ENCODE measurements around the gene FRMD4A. TPM values are rescaled to one million over a fixed set of nuclear protein-coding genes. Genes with fewer than 3 reads are reported as not detected.

The FRMD4A gene
- polyA plus RNA-seq, 5 donors: 48.9 to 60.9 (median 53.0) TPM

DNA sequence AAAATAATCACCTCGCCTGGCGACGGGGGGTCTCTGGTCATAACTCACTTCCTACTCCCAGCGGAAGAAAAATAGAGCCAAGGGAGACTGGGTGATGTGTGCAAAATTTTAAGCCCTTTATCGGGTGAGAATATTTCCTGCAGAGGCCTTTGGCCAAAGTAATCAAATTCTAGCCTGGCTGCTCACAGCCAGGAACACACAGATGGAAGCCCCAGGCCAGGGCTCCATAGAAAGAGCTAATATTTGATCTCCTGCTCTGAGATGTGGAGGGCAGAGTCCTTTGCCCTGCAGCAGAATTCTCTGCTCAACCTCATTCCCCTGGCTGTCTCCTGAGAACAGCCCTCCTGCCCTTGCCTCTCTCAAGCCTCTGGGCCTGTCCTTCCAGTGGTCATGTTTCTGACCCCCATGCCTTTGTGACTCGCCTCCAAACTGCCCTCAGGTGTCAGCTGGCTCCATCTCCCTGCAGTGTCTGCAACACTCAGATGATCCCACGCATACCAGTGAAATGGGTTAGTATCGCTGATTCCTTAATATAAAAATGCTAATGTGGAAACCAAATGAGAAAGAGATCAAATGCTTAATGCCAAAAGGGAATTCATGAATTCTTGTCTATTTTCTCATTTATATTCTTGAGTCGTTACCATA lies 34.5 kb downstream of the FRMD4A start:
- no peak for DNase-seq

GRCh38 chr10:14294347-14295059 lies 36.2 kb downstream of the FRMD4A start:
- DNase-seq: no peak

DNA sequence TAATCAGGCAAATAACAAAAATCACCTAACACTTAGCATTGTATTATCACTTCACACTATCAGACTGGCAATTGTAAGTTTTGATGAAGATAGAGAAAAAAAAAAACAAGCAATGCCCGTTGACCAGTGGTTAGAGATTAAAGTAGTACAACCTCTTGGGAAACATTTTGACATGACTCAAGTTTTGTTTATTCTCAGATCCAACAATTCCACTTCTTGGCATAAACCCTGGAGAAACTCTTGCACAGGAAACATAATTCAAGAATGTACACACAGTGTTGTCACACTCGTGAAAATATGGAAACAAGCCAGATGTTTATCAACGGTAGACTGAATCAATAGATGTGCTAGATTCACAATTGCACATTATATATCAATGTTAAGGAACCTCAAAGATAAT lies 37.2 kb downstream of the FRMD4A start:
- no peak for DNase-seq

DNA sequence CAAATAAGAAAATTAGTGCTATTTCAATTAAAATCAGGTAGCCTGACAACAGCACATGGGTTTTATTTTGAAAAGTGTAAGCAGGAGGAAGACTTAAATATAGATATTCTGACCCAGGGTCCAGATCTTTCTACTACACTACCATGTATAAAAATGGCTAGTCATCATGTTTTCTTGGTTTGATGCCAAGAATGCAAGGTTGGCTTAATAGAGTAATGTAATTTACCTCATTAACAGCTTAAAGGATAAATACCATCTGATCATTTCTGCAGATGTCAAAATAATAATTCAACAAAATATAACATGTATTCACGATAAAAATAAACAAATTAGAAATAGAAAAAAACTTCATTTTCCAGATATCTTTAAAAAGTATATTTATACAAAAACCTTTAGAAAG lies 39.4 kb downstream of the FRMD4A start:
- DNase-seq: no peak

DNA sequence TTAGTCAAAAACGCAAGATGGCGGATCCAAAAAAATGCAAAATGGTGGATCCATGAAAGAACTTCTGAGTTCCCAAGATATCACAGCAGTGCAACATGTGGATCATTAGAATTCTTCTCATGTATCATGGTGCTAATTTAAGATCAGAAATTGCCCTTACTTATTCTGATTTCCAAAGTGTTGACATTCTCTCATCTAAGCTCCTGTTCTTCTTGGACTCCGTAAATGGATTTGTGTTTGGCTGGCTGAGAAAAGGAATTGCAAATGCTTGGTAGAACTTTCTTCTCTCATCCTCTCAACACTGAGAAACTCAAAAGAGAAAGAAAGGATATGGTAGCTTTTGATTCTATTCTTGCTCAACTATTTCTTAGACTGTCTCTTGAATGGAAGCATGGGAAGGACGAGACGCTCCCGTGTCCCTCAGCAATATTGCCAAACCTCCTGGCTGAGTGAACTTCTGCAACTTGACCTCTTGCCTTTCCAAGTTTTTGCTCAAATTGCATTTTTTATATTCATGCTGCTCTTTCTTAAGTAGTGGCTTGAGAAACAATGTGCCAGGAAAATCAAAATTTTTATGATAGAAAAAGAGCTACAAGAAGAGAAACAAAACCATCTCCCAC lies 44.7 kb downstream of the FRMD4A start:
- no peak for DNase-seq

DNA sequence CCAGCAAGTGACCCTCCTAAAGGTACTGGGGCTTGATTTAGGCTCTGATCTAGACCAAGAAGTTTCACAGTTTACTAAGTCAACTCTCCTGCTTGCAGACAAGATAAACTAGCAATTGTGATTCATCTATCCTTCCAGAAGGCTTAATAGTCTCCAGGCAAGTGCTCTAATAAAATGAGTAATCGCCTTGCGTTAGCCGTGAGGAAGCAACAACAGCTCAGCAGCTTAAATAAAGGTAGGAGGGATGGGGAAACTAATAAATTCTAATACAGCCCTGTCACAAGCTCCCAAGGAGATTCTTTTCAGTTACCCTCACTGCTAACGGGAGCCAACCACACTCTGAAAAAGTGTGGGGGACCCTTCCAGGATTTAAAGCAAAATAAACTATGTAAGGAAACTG lies 48.4 kb downstream of the FRMD4A start:
- DNase-seq: no peak

- no peak for DNase-seq
Measured at GRCh38 chr10:14278533-14278932, 52.2 kb downstream of the FRMD4A start.

- no peak for DNase-seq
Measured at GRCh38 chr10:14276210-14276609, 54.5 kb downstream of the FRMD4A start.

- no peak for DNase-seq
Measured at GRCh38 chr10:14271621-14272020, 59.1 kb downstream of the FRMD4A start.

DNA sequence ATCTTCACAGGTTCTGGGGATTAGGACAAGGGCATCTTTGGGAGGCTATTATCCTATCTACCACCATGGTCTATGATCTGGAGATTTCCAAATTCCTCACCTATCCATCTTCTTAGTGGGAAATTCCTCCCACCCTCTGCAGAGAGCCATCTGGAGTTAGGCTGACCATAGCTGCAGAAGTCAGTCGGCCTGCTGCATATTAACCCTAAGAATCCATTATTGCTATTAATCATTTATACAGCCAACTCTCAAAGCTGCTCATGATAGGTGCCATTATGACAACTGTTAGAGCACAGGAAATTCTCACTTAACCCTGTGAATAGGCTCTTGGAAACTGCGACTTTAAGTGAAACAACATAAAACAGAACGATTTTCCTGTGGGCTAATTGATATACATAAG lies 60.4 kb downstream of the FRMD4A start:
- DNase-seq: no peak

DNA sequence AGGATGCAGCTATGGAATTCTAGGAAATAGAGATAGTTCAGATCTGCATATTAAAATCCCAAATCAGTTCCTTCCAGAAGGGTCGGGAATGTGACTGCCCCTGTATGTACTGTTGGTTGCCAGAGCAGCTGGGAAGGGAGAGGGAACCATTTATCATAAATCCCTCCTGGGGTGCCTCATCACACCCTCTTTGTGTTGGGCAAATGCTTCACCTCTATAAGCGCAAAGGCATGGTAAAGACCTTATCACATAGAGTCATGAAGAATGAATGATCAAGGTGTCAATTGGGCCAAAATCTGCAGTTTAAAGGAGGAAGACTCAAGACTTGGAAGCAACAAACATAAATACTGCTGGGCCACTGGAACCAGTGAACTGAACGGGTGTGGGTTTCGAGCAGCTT lies 65.0 kb downstream of the FRMD4A start:
- no peak for DNase-seq

- no peak for DNase-seq
Measured at GRCh38 chr10:14262836-14263425, 67.8 kb downstream of the FRMD4A start.

DNA sequence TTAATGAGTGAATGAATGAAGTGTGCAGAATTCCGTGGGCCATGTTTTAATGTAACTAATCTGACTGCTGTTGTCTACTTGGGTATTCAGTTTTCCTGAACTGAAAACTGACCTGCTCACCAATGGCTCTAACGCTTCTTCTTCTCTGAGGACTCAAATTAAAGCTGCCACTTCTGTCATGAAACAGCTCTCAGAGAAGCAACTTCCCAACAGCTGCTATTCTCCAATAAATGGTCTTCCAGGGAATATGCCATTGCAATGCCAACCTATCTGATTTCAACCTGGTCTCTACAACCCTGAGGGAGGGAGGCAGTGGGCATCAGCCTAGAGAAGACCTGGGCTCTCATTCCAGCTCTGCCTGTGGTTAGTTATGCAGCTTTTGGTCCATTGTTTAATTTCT lies 69.4 kb downstream of the FRMD4A start:
- DNase-seq: no peak

GRCh38 chr10:14259696-14260566 lies 70.8 kb downstream of the FRMD4A start:
- DNase-seq: no peak

GRCh38 chr10:14254368-14254767 lies 76.4 kb downstream of the FRMD4A start:
- DNase-seq: no peak

GRCh38 chr10:14253711-14254110 lies 77.0 kb downstream of the FRMD4A start:
- DNase-seq: no peak

DNA sequence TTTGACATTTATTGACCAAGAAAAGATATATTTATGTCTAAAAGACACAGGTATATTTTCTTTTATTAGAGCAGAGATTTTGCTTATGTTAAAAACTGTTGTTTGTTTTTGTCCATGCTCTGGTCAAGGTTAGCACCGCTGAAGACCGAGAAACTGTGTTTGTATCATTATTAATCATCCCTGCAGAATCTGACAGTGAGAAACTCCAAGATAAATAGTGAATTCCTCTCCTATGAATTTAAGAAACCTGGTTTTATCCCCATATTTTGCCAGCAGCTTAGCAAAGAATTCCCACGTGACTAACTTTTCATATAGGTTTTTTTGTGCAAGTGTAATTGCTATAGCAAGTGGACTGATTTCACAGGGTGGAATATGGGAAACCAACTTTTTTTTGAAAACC lies 77.6 kb downstream of the FRMD4A start:
- DNase-seq: no peak

- DNase-seq: no peak
Measured at GRCh38 chr10:14250496-14251076, 80.1 kb downstream of the FRMD4A start.

GRCh38 chr10:14247377-14248116 lies 83.2 kb downstream of the FRMD4A start:
- DNase-seq: peak; percentile 85 to 86

- no peak for DNase-seq
Measured at GRCh38 chr10:14244801-14245211, 85.9 kb downstream of the FRMD4A start.

- no peak for DNase-seq
Measured at GRCh38 chr10:14244147-14244546, 86.6 kb downstream of the FRMD4A start.
